ENCODE results near the gene ZNF410. TPM values are rescaled to one million over a fixed set of nuclear protein-coding genes. Genes with fewer than 3 reads are reported as not detected.
"Not testable (repeated sequence)": the region's sequence is repeated elsewhere in the genome, so short reads cannot be mapped to it uniquely, and the experiment has no call there.

Gene ZNF410
- total and polyA plus RNA-seq, 2 donors (not counting 3 experiments of a cell fraction or from before 2014, with no cell fraction given): 21.8 to 45.0 TPM

- no peak overlapping the region for H3K27ac ChIP-seq (ENCODE audit: insufficient read depth, low read depth, low read length)
- intact Hi-C loops (cut with micrococcal nuclease) (no loop called here), dilution Hi-C loops (cut with MboI; ENCODE audit: extremely low pct_ligation_motif_present, low sequenced_read_pairs) (no loop called here)
- peaks cover 70% of the 10 kb centered on the region for H3K79me2 ChIP-seq (ENCODE audit: control insufficient read depth, insufficient read depth, low read length)
- no TSS peak for BruUV-seq (replicated peaks)
- H3K4me1 ChIP-seq (ENCODE audit: control insufficient read depth, extremely low read depth, insufficient read depth, low read length): peaks cover 18% of the 10 kb centered on the region
- DNase-seq (ENCODE audit: low read depth, low spot score) (no peak), FAIRE-seq (no peak)
- H3K4me3 ChIP-seq (replicated peaks in 1 of 3; ENCODE audit: insufficient read depth in 1 of 3, low read depth in 1 of 3, low read length in 3 of 3): no peak overlapping the region
- H3K36me3 ChIP-seq (ENCODE audit: control insufficient read depth in 2 of 2, extremely low read depth in 1 of 2, insufficient read depth in 2 of 2, low read length in 2 of 2): peaks cover 4 to 8% of the 10 kb centered on the region in 2 experiments
- no peaks in the 10 kb centered on the region for H4K20me1 ChIP-seq (replicated peaks; ENCODE audit: control insufficient read depth, extremely low read depth, insufficient read depth, low read length)
- CTCF ChIA-PET: interaction anchor here (1.6 kb wide), 1 partner anchor 32 kb away, joined by 4 read pairs; no protein-coding TSS in a partner anchor
- H3K27me3 ChIP-seq (ENCODE audit: control insufficient read depth in 2 of 2, insufficient read depth in 2 of 2, low read length in 2 of 2): no peaks in the 10 kb centered on the region
- no peak overlapping the region for H3K4me2 ChIP-seq (ENCODE audit: insufficient read depth, low read length)
- H3K9ac ChIP-seq (replicated peaks; ENCODE audit: extremely low read depth, insufficient read depth, low read length): no peak overlapping the region
- POLR2A ChIA-PET: no interaction called here
- H3K9me1 ChIP-seq (replicated peaks; ENCODE audit: control insufficient read depth, extremely low read depth, insufficient read depth, low read length): no peaks in the 10 kb centered on the region
- no peak for TF ChIP-seq FOS (IDR thresholded peaks at IDR 0.05; ENCODE audit: borderline replicate concordance, insufficient read depth, low read length)
- TF ChIP-seq GATA2 (IDR thresholded peaks at IDR 0.05; ENCODE audit: insufficient read depth, insufficient read length, low read depth, low read length): no peak
- no peak for TF ChIP-seq POLR2AphosphoS5 (IDR thresholded peaks at IDR 0.05; ENCODE audit: insufficient read depth, low read depth, low read length)
- TF ChIP-seq EZH2 (IDR thresholded peaks at IDR 0.05; ENCODE audit: borderline replicate concordance, low read depth, low read length, severe bottlenecking): no peak
- no peak for TF ChIP-seq JUN (IDR thresholded peaks at IDR 0.05; ENCODE audit: borderline replicate concordance, insufficient read depth, insufficient read length, low read depth)
- TF ChIP-seq POLR2A (IDR thresholded peaks at IDR 0.05; ENCODE audit: low read depth, low read length): no peak
- TF ChIP-seq MAX (IDR thresholded peaks at IDR 0.05; ENCODE audit: insufficient read depth, insufficient read length): no peak
- TF ChIP-seq CTCF (IDR thresholded peaks at IDR 0.05; ENCODE audit: extremely low read depth in 1 of 2, insufficient read depth in 1 of 2, low read depth in 1 of 2, low read length in 2 of 2): no peak
- no peak for TF ChIP-seq MYC (IDR thresholded peaks at IDR 0.05; ENCODE audit: low read depth, low read length)
- no peak overlapping the region for H2AFZ ChIP-seq (ENCODE audit: low read depth, low read length)
- H3K9me3 ChIP-seq (replicated peaks; ENCODE audit: control insufficient read depth, insufficient read depth, low read length): no peaks in the 10 kb centered on the region
These were observed 2.7 kb downstream of the ZNF410 start for GRCh38 chr14:73889376-73889775.

GRCh38 chr14:73894180-73894687, 7.6 kb downstream of the ZNF410 start:
- Histone ChIP-seq H3K79me2 (ENCODE audit: control insufficient read depth, insufficient read depth, low read length) (peaks cover 34% of the 10 kb centered on the region), H3K36me3 (ENCODE audit: control insufficient read depth in 2 of 2, extremely low read depth in 1 of 2, insufficient read depth in 2 of 2, low read length in 2 of 2) (peaks cover 9 to 24% of the 10 kb centered on the region in 2 experiments), H3K4me1 (ENCODE audit: control insufficient read depth, extremely low read depth, insufficient read depth, low read length) (peaks cover 12% of the 10 kb centered on the region)
- DNase-seq (ENCODE audit: low read depth, low spot score); BruUV-seq (replicated peaks); FAIRE-seq; H3K4me2 ChIP-seq (ENCODE audit: insufficient read depth, low read length); intact Hi-C loops (cut with micrococcal nuclease); H4K20me1 ChIP-seq (replicated peaks; ENCODE audit: control insufficient read depth, extremely low read depth, insufficient read depth, low read length); H3K9me3 ChIP-seq (replicated peaks; ENCODE audit: control insufficient read depth, insufficient read depth, low read length); H3K9me1 ChIP-seq (replicated peaks; ENCODE audit: control insufficient read depth, extremely low read depth, insufficient read depth, low read length); H3K27ac ChIP-seq (ENCODE audit: insufficient read depth, low read depth, low read length); H3K4me3 ChIP-seq (replicated peaks in 1 of 3; ENCODE audit: insufficient read depth in 1 of 3, low read depth in 1 of 3, low read length in 3 of 3); dilution Hi-C loops (cut with MboI; ENCODE audit: extremely low pct_ligation_motif_present, low sequenced_read_pairs); H2AFZ ChIP-seq (ENCODE audit: low read depth, low read length); H3K27me3 ChIP-seq (ENCODE audit: control insufficient read depth in 2 of 2, insufficient read depth in 2 of 2, low read length in 2 of 2); CTCF ChIA-PET; POLR2A ChIA-PET; H3K9ac ChIP-seq (replicated peaks; ENCODE audit: extremely low read depth, insufficient read depth, low read length): not testable (repeated sequence)

Measured in endothelial cell of umbilical vein (primary cell).